ENCODE results near the gene PRAC2.

The PRAC2 gene

DNA sequence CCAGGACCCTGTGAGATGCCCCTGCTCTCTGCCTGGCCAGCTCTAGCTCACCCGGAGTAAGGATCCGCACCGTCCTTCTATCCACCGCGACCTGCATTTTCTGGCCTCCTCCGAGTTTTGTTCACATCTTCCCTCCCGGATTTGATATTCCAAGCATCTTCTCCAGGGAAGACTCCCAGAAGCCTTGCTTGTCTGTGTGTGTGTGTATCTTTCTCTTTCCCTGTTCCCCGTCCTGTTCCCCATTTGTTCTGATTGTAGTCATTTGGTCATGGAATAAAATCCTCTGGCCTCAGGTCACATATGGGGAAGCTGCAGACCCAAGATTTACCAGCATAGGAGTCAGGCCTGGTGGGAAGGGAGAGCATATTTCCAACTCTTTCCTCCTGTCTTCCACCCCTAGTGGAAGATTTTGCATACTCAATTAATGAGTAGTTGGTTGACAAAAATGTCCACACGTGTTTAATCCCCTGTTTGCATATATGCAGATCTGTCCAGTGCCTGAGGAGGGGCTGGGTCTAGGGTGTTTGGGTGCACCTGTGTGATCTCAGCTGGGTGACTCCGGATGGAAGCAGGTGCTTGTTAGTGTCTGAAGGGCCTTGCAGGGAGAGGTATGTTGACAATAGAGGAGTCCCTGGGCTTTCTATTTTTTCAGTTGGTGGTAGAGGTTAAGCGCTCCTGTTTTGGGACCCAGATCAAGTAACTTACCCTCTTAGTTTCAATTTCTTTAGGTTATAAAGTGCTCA lies 2.5 kb upstream of the PRAC2 start:
- no peak for DNase-seq

DNA sequence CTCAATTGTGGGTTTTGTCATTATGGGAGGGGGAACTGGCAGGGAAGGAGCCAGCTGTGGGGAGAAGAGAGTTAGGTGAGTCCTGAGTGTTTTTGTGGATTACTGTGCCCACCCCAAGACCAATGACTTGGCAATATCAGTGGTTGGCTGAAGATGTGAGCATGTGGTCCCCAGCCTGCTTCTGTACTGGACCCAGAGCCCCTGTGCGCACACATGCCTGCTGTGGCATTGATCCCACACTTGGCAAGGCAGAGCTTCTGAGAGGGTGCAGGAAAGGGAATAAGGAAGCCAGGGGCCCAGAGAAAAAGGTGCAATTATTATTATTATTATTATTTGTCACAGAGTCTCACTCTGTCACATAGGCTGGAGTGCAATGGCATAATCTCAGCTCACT lies 2.0 kb upstream of the PRAC2 start:
- no peak for DNase-seq

DNA sequence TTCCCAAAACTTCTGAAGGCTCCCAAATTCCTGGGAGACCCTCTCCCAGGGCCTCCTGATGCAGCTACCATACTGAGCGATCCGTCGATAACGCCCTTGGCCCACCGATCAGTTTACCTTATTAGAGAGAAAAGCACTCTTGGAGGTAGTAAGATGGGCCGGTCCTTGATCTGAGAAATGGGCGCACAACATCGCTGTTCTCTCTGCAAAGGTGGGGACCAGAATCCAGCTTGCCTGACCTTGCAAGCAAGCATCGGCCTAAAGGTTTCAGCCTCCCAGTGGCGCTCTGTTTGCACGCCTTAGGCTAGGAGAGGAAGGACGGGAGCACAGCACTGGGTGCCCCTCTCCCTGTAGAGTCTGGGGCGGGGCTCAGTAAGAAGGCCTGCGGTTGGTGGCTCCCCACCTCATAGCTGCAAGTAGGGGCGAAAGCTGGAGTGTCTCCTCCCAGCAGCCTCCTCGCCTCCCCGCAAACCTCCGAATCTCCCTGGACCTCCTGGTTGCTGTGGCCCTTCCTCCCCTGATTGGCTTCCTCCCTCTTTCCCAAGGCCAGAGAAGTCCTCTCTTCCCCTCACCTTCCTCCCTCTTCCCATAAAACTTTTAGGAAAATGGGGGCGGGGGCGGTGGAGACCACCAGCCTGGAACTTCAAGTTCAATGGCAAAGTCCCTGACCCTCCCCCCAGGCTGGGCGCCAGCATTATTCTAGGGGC lies 631 bp upstream of the PRAC2 start, which contains the start of gene PRAC1:
Gene PRAC1, minus strand, starts transcription at position 318 of the 707 bp plus-strand sequence. Its CDS starts 126 bp downstream, at position 192.
- no peak for DNase-seq

DNA sequence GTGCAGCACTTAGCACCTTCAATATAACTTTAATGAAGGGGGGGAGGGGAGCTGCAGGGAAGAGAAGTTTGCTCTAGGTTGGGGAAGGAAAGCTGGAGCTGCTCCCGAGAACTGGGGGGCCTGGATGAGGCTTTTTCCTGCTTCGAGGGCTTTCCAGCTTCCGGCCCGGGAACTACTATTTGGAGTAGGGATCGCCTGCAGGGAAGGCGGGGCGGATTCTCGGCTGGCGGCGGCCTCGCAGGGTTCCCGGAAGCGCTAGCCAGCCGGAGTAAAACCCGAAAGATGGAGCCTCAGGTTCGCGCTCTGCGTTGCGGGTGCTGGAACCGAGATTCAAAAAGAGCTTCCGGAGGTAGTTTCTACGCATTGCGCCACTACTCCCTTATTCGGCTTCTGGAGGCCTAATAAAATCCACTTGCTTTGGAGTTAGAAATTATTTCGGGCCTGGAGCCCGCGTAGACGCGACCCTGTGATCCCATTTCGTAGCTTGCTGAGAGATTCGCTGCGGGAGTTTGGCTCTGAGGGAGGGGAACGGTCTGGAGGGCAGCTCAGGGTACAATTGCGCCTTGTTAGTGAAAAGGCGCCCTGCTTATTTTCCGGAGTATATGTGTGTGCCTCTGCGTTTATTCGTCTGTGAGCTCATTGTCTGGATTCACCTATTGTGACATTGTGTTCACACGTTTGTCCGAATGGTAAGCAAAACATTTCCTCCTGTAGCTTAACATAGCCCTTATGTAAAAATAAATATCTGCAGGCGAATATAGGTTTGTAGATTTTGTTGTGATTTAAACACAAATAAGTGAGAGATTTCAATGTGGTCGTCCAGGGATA lies 652 bp downstream of the PRAC2 start:
- DNase-seq, result no peak

DNA sequence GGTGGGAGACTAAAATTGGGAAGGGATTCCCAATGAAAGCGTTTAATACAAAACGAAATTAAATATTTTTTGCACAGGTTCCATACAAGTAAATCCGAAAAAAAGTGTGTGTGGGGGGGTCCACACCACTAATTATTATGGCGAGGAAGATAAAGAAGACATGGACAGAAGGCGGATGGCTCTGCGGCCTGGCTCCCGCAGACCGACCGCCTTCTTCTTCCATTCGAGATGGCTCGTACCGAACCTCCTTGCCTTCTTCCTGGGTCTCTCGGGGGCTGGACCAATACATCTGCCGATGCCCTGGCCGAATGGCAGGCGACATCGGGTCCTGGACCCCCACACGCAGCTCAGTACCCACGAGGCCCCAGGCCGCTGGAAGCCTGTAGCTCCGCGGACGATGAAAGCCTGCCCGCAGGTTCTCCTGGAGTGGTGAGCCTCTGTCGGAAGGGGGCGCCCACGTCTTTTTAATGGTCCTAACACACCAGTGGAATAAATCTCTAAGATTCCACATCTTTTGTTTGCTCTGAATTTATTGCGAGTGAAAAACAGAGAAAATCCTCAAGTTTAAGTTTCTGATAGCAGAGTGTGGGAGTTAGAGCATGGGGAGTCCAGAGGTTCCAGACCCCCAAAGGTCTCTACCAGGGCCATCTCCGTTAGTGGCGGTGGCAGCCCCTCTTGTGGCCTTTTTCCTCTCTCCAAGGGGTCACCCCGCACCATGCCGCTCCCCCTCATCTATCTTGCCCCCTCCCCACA lies 1.4 kb downstream of the PRAC2 start:
- DNase-seq, result peak; percentile 88

DNA sequence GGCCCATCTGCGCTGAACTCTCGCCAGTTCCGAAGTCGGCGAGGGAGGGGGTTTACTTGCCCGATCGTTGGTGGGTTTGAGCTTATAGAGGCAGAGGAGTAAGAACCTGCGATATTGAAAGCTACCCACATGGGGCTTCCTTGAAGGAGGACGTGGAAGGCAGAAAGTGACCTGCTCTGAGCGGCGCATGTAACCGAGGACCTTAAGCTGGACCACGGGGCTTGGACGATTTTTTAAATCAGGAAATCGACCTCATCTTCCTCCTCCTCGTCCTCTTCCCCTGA lies 2.0 kb downstream of the PRAC2 start:
- DNase-seq, result no peak

DNA sequence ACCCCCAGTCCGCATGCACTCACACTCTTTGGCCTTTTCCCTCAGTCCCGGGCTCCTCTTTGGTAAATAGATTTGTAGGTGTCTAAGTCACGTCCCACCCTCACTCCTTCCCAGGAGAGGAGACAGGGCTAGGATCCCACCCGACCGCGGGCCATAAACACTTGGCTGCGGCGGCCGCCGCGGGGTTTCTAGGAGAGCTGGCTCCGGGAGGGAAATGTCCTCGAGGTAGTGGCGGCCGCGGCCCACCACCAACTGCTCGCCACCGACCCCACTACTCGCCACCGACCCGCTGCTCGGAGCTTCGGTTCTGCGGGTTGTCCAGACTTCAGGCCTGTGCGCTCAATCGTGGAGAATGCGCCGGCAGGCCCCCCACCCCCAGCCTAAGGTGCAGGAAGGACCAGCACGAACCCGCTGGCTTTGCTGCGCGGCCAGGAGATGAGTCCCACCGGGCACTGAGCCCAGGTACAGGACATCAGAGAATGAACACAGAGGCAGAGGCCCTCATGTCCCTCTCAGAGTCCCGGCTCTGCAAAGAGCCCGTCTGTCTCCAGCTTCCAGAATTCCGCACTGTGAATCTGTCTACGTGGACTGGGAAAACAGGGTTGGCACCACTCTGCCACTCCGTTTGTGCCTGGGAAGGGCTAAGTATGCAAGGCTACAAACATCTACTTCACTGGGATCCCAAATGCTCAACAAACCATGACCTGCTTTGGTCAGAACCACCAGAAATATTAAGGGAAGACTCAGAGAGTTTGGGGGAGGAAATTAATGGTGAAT lies 2.5 kb downstream of the PRAC2 start:
- DNase-seq, result no peak

DNA sequence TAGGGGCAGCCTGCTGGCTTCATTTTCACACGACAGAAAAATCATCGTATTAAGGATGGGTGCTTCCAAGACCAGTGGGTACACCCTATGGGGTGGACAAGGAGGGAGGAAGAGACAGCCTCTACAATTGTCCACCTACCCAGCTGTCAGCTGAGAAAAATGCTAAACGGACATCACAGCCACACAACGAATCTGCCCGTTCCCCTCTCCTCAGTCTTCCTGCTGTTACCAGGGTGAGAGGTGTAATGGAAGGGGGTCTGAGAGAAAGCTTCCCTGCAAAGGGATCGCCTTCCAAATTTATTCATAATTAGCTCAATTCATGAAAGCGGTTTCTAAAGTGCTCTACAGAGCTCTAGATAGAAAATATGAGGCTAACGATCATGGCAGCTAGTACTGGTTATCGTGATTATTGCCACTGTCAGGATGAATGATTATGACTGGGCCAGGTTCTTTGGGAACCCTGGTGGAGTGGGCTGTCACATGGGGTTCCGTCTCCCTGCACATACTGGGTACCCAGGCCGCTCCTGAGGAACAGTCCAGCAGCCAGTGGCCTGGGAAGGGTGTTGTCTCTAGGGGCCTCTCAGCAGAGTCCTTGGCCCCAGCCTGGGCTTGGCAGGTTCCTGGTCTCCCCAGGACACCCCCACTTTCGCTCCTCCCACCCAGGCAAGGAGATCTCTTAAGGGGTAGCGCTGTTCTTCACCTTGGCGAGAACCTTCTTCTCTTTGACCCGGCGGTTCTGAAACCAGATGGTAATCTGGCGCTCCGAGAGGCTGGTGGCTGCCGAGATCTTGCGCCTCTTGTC lies 3.3 kb downstream of the PRAC2 start:
- no peak for DNase-seq

DNA sequence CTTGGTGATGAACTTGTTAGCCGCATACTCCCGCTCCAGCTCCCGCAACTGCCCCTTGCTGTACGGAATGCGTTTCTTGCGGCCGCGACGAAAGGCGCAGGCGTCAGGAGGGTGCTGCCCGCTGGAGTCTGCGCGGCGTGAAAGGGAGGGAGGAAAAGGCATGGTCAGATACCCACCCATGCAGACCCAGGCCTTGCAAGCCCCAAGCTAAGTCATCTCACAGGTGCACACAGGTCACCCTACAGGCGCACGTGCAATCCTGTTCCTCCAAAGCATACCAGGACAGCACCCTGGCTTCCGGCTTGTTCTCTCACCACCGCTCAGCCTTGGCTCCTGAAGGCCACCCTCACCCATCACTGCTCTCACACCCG lies 3.9 kb downstream of the PRAC2 start:
- DNase-seq, result no peak

DNA sequence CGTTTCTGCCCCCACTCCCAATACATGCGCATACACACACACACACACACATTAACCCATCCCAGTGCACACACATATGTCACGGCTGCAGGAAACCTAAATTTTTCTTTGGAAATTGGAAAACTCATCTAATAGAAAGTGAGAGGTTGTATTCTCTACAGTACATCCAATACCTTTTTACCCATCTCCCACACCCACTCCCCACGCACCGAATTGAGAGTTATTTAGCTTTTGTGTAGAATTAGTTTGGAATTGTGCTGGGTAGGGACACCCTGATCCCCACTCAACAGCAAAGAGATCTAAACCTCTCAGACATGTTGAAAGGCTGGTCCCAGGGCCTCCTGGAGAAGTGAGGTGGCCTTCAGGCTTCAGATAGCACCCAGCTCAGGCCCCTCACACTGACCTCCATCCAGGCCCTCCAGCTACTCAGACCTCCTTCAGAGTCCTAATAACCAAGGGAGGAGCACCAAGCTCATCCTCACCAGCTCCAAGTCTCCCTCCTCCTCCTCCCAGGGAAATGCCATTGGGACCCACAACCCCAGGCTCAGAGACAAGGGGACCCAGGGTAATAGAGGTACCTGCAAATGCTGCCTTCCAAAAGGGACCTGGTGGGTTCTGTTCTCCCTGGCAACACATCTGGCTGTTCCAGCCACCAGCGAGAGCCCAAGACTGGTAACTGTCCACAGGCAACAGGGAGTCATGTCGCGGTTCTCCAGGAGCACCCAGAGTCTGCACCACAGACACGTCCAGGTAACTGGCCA lies 4.6 kb downstream of the PRAC2 start:
- no peak for DNase-seq

DNA sequence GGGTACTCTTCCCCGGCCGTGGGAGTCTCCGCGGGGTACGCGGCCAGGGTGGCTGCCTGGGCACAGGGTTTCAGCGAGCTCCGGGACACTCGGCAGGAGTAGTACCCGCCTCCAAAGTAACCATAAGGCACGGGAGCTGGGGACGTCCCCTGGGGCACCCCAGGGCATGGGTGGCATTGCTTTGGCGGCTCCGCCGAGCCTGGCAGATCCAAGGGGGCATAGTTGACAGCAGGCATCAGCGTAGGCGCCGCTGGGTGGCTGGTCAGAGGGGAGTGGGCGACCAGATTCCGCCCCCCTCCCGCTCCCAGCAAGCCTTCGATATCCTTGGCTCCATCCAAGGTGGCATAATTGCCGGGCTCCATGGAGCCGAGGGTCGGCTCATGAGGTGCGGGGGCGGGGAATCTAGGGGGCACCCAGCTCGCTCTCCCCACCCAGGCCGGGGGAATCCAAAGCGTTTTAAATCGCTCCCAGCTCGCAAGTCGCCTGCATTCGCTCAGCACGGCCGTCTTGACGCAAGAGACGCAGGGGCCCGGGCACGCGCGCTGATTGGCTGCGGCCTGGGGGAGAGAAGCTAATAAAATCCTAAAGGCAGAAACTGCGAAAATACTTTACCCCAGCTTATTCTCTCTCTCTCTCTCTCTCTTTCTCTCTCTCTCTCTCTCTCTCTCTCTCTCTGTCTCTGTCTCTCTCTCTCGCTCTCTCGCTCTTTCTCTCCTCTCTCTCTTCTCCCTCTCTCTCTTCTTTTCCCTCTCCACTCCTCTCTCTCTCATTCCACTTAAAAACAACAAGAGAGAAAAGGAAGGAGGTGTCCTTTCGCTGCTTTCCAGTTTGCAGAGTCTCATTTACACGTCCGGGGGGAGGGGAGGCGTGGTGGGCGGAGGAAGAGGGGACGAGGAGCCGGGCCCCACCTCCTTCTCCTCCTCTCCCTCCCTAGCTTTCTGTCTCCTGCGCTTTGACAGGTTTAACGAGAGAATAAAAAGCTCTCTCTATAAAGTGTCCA lies 5.5 kb downstream of the PRAC2 start, which contains the start of gene HOXB13:
Gene HOXB13, minus strand, starts transcription at position 519 of the 1,000 bp plus-strand sequence. Its CDS starts 157 bp downstream, at position 362.
- no peak for DNase-seq

DNA sequence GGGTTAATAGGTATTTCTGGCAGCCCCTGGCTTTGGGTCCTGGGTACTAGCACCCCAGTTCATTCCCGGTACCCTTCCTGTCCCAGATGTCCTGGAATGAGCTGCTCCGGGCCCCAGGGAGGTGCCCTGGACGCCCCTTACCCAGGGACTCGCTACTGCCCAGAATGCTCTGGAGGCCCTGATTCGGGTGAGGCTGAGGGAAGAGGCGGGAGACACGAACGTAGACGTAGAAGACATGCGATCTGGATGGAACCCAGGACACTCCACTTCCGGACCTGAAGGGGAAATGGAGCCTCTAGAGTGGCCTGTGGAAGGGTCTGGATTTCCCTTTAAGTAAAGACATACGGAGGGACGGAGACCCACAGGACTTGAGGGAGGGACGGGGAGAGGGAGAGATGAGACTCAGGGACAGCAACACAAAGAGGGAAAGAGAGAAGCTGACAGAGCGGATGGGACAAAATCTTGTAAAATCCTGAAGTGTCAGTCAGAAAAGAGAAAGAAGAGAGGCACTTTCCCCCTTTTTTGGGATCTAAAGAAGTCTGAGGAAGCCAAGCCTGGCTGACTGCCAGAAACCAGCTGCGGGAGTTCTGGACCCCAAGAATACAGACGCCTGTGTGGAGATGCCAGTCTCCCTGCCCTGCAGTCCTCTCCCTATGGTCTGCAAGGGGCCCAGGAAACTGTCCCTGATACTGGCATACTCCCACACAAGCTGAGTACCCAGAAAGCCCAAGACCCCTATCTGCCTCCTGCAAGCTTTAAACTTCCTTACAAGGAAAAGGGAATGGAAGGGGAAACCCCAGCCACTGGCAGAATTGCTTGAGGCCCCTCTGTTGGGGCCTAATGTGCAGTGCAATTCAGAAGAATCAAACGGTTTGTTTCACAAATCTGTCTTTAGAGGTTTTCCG lies 6.6 kb downstream of the PRAC2 start:
- no peak for DNase-seq

DNA sequence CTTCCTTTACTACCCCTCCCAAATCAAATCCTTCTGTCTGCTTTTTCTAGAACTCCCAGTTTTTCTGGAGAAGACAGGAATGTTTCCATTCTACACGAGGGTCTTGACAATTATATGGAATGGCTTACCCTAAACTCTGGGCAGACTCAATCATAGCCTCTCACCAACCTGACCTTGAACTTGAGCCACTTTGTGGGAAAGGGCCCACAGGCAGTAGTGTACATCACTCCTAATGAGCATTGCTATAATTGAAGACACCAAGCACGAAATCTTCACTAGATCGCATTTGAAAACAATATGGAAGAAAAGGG lies 7.2 kb downstream of the PRAC2 start:
- no peak for DNase-seq

DNA sequence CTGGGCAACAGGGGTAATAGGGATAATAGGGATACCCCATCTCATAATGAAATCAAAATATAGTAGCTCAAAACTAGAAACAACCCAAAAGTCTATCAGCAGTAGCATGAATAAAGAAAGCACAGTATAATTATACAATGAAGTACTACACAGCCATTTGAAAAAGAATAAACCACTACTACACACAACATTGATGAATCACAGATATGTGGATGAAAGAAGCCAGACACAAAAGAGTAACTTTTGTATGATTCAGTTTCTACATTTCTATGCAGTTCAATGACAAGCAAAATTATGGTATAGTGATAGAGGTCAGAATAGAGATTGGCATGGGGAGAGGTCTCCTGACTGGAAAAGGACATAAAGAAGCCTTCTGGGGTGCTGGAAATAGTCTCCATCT lies 8.4 kb downstream of the PRAC2 start:
- no peak for DNase-seq

DNA sequence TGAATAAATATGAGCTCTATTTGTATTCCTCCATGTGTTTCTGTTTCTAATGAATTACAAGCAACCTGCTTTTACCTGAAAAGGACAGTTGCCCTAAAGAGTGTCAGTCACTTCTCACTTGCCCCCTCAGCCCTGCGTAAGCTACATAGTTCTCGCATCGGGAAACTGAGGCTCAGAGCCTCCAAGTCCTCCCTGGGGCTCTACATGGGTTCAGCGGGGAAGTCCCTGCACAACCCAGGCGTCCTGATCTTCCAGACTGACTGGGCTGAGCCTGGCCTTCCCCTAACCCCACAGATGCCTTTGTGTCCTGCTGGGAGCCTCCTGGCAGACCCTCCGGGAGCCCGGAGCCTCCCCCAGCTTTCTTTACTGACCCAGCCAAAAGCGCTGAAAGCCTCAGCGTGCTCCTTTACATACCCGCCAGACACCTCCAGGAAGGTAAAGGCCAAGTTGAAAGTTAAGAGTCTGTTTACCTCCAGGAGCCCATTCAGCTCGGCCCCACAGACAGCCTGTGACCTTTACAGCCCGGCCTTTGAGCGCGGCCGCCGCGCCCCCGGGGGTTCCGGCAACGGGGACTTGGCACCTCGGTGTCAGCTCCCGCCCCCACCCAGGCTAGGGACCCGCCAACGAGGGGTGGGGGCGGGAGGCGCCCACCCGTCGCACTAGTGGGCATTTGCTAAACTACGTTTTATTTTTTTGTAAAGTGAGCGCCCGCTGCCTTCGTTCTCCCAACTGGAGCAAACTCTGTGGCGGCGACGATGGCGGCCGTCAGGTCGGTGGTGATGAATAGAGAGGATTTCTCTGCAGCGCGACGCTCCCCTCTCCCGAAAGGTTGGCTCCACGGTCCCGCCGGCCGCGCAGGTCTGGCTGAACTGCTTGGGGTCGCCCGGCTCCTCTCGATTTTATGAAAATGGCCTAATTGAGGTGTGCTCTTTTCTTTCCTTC lies 10.0 kb downstream of the PRAC2 start:
- no peak for DNase-seq

DNA sequence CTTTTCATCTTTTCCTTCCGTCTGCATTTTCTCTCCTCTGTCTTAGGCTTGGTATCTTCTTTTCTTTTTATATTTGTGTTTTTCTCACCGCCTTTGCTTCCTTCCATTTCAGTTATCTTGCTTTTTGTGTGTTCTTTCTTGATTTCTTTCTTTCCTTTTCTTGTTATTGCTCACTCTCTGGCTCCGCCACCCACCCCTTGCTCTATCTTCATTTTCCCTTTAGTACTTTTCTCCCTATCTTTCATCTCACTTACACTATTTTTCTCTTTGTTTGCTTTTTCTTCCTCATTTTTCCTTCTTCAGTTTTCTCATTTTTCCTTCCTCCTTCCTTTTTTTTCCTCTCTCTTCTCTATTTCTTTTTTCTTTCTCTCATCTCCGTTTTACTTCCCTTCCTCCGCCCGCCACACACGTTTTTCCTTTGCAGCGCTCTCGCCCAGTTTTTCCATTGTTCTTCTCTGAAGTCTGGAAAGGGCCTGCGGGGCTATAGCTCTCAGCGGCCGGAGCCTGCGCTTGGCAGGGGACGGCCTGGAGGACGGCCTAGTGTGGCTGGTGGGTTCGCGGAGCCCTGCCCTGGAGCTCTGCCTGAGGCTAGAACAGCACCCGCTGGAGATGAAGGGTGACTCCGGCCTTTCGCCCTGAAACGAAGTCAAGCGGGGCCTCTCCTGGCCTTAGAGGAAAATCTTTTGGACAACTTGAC lies 10.8 kb downstream of the PRAC2 start:
- DNase-seq, result no peak

All from right hindlimb (tissue), 1 donor.